NCI-H1436 (cell line): Measurements from ENCODE around the gene OR5K4.
"Not testable (repeated sequence)": the region's sequence is repeated elsewhere in the genome, so short reads cannot be mapped to it uniquely, and the experiment has no call there.

Experiments
- DNase-seq: peaks from one replicate; lab custom pipeline; 2025; lab: John Stamatoyannopoulos, UW

The OR5K4 gene

GRCh38 chr3:98371853-98372252 lies 18.2 kb downstream of the OR5K4 start:
- DNase-seq: no peak

- no peak for DNase-seq
These were observed 18.8 kb downstream of the OR5K4 start for GRCh38 chr3:98372445-98372844.

GRCh38 chr3:98376631-98377030 lies 23.0 kb downstream of the OR5K4 start:
- no peak for DNase-seq

GRCh38 chr3:98388147-98388546 lies 34.5 kb downstream of the OR5K4 start:
- no peak for DNase-seq

GRCh38 chr3:98390366-98390765 lies 36.7 kb downstream of the OR5K4 start, which contains the start of gene OR5K3:
TSS of gene OR5K3 (plus strand) at chr3:98390666. CDS start at chr3:98390666, 0 bp downstream.
- no peak for DNase-seq

GRCh38 chr3:98395101-98395500 lies 41.4 kb downstream of the OR5K4 start:
- DNase-seq: no peak

- not testable (repeated sequence) for DNase-seq
These were observed 42.8 kb downstream of the OR5K4 start for GRCh38 chr3:98396482-98396881.

GRCh38 chr3:98398513-98398912 lies 44.9 kb downstream of the OR5K4 start:
- no peak for DNase-seq

- no peak for DNase-seq
These were observed 48.9 kb downstream of the OR5K4 start for GRCh38 chr3:98402507-98402906.

- no peak for DNase-seq
These were observed 50.4 kb downstream of the OR5K4 start for GRCh38 chr3:98404010-98404409.
